Stimulated activated CD8-positive, alpha-beta memory T cell treated with anti-CD3 and anti-CD28 coated beads, Interleukin-4, amount 100 ng/mL, for 1 hour (primary cell): ENCODE measurements around the gene RADIL.

Experiments used
- DNase-seq, 2 donors: peaks; one replicate each; pipeline ENCODE4 v3.0.0-alpha.2; 2020; ENCODE audit warnings: low read depth in 2 of 2, low spot score in 1 of 2

RADIL gene

DNA sequence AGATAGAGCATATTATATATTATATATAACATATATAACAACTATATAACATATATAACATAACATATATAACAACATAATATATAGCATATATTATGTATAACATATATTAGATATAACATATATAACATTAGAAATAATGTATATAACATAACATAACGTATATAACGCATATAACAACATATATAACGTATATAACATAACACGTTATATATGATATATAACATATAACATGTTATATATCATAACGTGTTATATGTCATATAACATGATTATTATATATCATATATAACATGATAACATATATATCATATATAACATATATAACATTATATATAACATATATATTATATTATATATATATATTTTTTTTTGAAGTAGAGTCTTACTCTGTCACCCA lies 104.4 kb downstream of the RADIL start:
- no peak for DNase-seq

DNA sequence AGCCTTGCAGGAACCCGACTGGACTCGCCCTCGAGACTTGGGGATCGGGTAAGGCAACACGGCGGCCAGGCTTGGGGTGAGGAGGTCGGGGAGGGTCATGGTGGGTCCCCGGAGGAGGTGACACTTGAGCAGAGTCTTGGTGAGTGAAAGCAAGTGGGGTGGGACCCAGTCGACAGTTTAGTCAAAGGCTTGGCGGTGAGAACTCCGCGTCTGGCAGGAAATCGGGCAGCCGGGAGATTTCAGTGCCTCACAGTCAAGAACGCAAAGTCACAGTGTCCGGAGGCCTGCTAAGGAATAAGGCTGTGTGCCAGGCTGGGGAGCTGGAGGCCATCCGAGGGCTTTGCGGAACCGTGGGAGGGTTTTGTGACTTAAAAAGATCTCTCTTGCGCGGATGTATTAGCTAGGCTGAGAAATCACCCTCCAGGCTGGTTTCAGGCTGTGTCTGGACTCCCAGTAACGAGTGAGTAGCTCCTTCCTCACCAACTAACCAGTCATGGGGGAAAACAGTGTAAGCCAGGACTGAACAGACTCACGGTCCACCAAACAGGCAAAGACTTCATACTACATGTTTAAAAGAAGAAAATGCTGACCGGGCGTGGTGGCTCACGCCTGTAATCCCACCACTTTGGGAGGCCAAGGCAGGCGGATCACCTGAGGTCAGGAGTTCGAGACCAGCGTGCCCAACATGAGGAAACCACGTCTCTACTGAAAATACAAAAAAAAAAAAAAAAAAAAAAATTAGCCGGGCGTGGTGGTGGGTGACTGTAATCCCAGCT lies 107.5 kb downstream of the RADIL start:
- peak; percentile 21 to 26 for DNase-seq

DNA sequence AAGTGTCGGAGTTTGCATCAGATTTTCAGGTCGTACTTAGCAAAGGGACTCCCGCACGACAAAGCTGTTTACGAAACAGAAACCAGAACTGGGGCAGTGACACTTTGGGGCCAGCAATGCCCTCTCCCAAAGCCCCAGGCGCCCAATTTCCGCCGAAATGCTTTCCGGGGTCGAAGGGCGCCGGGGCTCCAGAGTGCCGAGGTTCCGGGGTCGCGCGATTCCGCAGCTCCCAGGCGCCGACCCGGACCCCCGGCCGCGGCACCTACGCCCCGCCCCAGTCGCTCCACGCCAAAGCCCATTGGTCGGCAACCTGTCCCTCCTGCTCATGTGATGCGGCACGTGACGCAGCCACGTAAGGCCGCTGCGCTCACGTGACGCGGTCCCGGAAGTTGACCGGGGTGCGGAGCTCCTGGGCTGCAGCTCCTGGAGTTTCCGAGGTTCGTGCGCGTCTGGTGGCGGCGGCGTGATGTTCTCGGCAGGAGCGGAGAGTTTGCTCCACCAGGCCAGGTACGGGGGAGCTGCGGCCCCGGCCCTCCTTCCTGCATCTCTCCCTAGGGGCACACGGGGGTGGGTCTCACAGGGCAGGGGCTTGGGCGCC lies 108.2 kb downstream of the RADIL start, which contains the start of gene AP5Z1:
AP5Z1 (plus strand) TSS at position 374 of the 598 bp plus-strand sequence; CDS start at position 467, 93 bp downstream.
- DNase-seq = peak; percentile 84 to 88

DNA sequence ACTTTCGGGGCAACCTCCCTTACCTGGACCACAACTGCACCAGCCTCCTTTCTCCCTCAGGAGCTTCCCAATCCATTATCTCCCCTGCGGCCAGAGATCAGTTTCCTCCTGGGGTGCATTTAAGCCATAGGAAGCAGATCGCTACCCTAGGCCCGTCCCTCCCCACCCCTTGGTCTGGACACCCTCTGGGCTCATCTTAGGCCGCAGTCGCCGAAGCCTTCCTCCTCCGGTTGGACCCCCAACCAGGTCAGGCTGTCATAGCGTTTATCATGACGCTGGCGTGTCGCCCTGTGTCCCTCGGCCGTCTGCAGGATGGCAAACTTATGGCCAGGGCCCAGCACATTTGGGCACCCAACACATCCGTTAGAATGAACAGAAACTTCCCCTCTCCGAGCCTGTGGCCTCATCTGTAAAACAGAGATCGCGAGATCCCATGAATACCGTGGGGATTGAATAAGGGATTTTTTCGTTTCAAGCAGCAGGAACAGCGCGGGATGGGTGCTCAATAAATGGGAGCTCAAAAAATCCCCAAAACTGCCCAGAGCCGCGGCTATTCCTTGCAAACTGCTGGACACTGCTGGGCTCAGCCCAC lies 108.8 kb downstream of the RADIL start:
- DNase-seq = no peak

DNA sequence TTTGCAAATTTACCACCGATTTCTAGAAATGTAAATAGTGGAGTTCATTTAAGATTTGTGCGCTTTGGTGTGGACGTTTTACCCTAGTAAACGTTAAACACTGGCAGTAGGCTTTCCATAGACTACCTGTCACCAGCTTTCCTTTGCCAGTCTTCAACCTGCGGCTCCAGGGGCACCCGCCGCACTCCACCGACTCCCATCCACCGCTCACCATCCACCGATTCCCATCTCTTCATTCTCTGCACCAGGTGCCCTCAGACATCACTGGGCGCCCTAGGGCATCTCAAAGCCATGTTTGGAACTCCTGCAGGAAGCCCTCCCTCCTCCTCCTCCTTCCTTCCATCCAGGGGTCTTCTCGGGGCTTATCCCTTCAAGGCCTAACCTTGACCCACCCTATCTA lies 109.5 kb downstream of the RADIL start:
- no peak for DNase-seq

DNA sequence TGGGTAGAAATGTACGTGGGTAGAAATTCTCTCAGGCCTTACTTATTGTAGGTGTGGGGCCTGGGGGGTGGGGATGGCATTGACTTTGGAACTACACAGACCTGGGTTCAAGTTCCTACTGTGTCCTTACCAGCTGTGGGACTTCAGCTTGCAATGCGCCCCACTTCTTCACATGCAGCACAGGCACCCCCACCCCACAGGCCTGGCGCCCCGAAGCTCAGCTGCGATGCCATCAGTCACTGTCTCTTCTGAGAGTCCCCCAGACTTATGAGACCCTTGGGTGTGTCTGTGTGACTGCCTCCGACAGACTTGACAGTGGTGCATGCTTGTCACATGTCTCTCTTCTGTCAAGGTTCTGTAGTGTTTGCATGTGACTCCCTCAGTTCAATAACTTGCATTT lies 111.2 kb downstream of the RADIL start:
- no peak for DNase-seq

DNA sequence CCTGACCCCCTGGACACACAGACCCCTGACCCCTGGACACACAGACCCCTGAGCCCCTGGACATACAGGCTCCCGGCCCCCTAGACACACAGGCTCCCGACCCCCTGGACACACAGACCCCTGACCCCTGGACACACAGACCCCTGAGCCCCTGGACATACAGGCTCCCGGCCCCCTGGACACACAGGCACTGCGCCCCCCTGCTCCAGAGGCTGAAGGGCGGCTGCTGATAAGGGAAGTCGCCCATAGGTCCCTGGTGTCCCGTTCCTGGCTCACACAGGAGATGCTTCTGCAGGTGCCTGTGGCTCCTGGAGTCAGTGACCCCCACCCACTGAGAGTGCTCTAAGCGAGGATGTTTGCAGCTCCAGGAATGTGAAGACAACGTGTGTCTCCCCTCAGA lies 111.8 kb downstream of the RADIL start:
- DNase-seq = no peak

DNA sequence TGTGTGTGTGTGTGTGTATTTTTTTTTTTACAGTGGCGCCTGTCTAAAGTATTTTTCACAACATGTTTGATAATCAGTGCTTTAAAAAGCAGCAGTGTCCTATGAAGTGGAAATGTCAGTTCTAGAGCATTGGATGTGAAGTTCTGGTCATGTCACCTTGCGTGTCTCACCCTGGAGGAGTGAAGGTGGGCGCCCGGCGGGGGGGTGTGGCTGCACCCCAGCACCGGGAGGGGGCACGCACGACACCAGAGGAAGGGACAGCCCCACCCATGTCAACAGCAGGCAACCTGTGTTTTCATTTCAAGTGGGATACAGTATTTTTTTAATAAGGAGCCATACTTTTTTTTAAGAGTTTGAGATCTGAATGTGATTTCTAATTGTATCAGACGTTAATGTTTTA lies 112.6 kb downstream of the RADIL start:
- no peak for DNase-seq

DNA sequence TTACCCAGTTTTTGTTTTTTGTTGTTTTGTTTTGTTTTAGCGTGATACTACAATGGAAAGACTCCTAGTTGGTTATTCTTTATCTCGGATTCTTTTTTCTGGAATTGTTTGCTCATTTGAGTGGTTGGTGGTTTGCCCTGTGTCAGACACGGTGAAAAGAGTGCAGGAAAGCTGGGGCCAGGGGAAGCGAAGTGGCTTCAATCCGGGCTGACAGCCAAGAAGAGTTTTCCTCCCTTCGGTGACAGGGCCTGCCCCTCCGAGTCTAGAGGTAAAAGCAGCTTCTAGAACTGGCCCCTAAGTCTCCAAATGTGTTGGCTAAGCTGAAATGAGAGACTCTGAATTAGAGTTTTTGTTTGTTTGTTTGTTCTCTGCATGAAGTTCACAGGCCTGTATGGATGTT lies 113.8 kb downstream of the RADIL start:
- no peak for DNase-seq

DNA sequence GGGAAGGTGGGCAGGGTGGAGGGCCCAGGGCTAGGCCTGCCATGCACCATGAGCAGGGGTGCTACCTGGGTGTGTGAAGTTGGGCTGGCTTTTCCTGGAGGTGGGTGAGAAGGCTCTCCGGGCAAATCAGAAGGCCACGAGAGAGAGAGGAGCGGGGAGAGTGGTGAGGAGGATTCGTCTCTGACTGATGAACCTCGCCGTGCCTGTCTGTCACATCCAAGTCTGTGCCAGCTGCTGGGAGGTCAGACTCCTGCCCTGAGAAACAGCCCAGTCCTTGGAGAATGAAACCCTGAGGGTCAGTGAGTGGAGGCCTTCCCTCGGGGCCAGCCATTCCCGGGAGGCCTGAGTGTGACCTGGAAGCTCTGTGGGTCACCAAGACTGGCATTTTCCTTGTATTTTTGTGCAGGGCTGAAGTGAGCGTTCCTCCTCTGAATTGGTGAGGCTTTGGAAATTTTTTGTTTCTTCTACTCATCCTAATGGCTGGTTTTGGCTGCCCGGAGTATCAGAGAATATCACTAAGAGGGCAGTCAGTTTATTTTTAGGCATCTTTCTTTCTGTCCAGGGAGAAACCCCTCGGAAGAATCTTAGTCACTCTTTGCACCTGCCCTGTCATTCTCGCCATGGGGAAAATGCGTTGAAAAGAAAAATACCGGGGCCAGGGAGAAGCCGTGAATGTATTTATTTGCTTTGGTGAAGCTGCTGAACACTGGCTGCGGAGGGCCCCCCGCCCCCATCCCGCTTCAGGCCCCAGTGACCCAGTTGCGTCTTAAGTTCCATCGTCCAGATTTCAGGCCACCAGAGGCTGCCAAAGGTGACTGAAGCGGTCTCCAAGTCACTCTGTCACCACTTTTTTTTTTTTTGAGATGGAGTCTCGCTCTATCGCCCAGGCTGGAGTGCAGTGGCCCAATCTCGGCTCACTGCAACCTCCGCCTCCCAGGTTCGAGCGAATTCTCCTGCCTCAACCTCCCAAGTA lies 114.6 kb downstream of the RADIL start:
- DNase-seq = no peak

DNA sequence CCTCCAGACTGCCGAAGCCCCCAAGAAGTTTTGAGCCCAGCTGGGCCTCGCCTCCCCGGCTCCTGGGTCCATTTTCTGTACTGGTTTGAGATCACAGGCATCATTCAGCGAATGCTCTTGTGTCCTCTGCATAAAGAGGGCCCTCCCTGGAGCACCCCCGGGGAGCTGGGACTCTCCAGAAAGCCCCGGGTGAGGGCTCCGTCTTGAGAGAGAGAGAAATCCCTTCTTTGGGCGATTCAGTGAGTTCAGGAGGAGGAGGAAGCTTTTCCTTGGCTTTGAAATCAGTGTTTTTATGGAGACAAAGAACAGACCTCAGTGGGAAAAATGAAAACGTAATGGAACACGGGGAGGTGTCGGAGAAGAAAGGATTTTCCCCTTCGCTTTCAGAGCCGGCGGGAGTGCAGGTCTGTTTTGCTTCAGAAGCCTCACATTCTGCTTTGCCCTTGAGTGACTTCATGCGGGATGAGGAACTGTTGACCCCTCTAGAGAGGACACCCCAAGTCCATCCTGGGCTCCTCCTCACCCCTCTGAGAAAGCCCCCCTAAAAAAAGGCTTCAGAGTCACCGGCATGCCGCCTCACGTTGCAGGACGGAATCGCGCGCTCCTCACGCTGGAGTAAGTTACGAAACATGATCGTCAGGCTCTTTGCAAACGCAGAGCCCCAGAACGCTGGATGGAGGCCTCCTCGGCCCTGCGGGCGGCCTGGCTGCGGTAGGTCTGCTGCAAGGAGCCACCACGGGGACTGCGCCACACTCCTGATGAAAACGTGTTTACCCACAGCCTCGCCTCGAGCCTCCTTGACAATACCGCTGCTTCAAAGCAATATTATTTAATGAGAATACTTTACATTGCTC lies 116.6 kb downstream of the RADIL start:
- no peak for DNase-seq

DNA sequence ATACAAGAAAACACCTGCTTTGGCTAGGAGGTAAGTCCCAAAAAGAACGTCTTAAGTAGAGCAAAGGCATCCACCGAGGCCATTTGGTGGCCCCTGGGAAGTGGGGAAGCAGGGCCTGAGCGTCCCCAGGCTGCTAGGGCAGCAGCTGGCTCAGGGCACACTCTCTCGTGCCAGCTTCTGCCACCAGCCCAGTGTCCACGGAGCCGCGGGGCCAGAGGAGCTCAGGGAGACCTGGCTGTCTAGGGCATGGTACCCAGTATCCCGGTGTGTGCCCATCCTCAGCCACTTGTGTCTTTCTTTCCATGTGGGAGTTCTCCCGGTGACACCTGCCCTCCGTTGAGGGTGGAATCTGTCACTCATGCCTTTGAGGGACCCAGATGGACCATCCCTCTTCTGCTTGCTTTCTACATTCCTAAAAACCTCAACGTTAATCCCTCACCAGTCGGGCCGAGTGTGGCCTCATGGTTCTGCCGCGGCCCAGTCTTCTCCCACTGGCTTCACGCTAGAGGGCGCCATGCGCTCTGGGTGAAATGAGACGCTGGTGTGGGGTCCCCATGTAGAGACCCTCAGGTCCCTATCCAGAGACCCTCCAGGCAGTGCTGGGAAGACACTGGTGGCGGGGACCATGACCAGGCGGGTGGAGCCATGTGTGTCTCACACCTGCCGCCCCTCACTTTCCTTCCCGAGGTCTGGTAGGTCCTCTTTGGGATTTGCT lies 117.6 kb downstream of the RADIL start:
- no peak for DNase-seq

DNA sequence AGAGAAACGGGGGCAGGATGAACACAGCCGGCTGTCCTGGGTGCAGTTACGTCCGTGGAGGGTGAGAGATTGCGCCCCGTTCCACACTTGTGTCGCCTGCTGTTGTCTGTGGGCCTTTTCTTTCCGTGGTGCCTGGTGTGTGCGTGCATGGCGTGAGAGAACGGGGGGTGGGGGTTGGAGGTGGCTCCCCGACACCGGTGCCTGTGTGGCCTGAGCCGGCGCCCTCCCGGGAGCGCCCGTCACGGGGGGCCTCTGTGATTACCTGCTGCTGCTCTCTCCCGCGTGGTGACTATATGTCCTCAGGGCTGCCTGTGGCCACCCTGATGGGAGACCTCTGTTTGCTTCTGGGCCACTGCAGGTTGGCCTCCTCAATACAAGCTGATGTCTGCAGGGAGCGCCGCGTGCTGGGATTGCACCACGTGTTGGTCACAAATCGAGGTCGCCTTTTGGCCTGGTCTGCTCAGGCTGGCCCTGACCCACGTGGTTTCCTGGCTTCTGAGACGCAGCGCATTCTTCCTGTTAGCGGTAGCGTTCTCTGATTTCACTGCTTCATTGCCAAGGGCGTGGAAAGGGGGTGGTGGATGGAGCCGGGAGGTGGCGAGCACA lies 119.0 kb downstream of the RADIL start:
- no peak for DNase-seq

DNA sequence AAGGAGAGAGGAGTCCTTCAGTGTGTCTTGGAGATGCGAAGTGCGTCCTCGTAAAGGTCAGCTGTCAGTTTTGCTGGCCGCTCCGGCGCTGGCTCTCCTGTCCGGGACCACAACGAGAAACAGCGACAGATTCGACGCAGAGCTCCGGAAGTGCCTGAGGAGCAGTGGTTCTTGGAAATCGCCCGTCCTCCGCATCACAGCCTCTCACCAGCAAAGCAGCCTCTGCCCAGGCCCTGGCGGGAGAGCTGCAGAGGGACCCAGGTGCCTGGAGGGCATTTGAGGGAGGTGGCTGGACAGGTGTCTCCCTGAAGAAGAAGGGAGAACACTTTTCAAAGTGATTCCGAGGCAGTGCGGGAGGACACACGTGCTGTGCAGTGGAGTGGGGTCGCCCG lies 119.7 kb downstream of the RADIL start:
- DNase-seq = no peak

DNA sequence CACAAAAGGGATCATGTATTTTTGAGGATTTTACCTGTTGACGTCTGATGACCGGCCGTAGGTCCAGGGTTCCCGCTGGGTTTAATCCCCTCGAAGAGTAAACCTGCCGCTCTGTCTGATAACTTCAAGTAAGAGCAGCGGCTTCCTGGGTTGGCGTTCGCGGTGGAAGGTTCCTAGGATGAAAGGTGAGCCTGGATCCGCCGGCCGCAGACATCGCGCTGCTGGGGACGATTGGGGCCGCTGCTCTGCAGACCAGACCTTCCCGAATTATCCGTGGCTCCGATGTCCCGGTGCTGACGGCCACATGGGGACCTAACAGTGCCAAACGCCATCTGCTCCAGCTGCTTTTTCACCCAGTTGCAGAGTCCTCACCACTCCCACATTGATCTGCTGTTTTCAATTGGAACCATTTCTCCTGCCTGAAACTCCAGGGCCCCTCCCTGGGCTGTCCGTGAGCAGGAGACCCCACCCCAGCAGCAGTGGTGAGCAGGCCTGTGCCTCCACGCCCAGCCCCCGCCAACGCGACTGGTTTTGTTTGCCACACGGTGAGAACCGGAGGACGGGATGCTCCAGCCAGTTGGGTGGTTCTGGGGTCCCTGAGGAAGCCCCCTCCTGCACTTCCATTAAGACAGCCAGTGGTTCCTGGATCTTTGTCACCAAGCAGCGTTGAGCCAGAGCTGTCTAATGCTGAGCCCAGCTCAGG lies 120.3 kb downstream of the RADIL start:
- DNase-seq = no peak

DNA sequence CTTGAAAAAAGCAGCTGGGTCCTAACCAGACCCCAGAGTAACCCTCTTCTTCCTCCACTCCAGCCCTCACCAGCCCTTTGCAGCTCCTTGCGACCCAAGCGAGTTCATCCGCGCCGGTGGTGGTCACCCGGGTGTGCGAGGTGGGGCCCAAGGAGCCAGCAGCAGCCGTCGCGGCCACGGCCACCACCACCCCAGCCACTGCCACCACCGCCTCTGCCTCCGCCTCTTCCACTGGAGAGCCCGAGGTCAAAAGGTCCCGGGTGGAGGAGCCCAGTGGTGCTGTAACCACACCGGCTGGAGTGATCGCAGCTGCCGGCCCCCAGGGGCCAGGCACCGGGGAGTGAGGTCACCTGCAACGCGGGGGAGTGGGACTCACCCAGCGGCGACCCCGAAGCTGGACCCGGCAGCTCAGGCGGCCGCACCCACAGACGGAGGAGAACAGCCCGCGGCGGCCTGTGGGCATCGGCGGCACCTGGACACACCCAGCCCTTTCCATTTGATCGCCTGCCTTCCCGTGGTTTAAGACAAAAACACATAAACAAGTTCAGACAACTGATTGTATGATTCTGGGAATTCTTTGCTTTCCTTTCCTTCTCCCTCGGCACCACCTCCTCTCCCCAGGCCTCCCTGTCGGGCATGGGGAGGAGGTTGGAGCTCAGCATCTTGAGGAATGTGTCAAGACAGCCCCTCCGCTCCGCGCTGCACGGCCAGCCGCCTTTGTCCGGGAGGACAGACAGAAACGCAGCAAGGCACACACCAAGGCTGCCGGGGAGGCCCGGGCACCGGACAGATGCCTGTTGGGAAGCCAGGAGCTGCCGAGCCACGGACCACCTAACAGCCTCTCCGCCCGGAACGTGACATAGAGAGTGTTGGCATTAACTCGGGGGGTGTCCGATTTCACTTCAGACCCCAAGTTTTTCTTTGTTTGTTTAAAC lies 121.1 kb downstream of the RADIL start:
- DNase-seq = no peak

DNA sequence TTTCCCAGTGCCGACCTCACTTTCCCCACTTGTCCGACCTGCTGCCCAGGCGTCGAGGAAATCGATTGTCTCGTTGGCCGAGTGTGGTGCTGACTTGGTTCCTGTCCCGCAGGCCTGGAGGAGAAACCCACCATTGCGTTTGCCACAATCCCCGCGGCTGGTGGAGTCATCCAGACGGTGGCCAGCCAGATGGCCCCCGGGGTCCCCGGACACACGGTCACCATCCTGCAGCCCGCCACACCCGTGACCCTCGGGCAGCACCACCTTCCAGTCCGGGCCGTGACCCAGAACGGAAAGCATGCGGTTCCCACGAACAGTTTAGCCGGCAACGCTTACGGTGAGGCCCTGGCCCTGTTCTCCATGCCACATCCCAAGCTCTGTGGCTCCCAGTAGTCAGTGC lies 122.6 kb downstream of the RADIL start:
- DNase-seq = no peak

DNA sequence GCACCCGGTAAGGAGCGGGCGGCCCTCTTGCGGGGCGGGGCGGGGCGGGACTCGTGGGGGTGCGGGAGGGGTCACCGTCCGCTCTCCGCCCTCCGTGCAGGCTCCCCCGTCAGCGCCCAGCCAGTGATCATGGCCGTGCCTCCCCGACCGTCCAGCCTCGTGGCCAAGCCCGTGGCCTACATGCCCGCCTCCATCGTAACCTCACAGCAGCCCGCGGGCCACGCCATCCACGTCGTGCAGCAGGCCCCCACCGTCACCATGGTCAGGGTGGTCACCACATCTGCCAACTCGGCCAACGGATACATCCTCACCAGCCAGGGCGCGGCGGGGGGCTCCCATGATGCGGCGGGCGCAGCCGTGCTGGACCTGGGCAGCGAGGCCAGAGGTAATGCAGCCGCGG lies 124.3 kb downstream of the RADIL start:
- DNase-seq = no peak
